Mesenteric fat pad (tissue), 1 donor: Measurements from ENCODE around the gene INSM1. TPM values are rescaled to one million over a fixed set of nuclear protein-coding genes. Genes with fewer than 3 reads are reported as not detected.
"Not testable (repeated sequence)": the region's sequence is repeated elsewhere in the genome, so short reads cannot be mapped to it uniquely, and the experiment has no call there.

ENCODE experiments used
- DNase-seq: peaks from one replicate; pipeline ENCODE4 v3.0.0-alpha.2; 2020; ENCODE audit warnings: low spot score
- long read RNA-seq: library from polyadenylated mRNA; unstranded; transcript quantifications from one replicate; pipeline ENCODE4 v2.0.0, GENCODE V29; 2020
- total RNA-seq: library from RNA; stranded (reverse); fragmentation: NEBNext Ultra II Directional; extraction: Animal tissue kit (Norgen Biotek cat#: 25700); gene quantifications from one replicate; pipeline ENCODE4 v1.2.1, GENCODE V29; 2021
- donor health status: DM: yes; HTN: yes; CAD: no.

INSM1 gene
- total RNA-seq: not detected
- long read RNA-seq: 0 reads

GRCh38 chr20:20367575-20368417 lies at the start of gene INSM1:
Gene INSM1, plus strand, starts transcription at chr20:20368104. Its CDS starts 164 bp downstream, at chr20:20368268.
- no peak for DNase-seq

- DNase-seq: no peak
Observed at GRCh38 chr20:20318365-20319161, 49.3 kb upstream of the INSM1 start.

- DNase-seq: no peak
Observed at GRCh38 chr20:20321134-20321533, 46.8 kb upstream of the INSM1 start.

GRCh38 chr20:20321917-20322316 lies 46.0 kb upstream of the INSM1 start:
- no peak for DNase-seq

- DNase-seq: no peak
Observed at GRCh38 chr20:20322912-20323311, 45.0 kb upstream of the INSM1 start.

- no peak for DNase-seq
Observed at GRCh38 chr20:20327746-20328145, 40.2 kb upstream of the INSM1 start.

GRCh38 chr20:20329564-20329963 lies 38.3 kb upstream of the INSM1 start:
- no peak for DNase-seq

GRCh38 chr20:20331156-20331555 lies 36.7 kb upstream of the INSM1 start:
- no peak for DNase-seq

- no peak for DNase-seq
Observed at GRCh38 chr20:20331817-20332216, 36.1 kb upstream of the INSM1 start.

GRCh38 chr20:20333866-20334265 lies 34.0 kb upstream of the INSM1 start:
- DNase-seq: no peak

GRCh38 chr20:20334489-20334888 lies 33.4 kb upstream of the INSM1 start:
- no peak for DNase-seq

- no peak for DNase-seq
Observed at GRCh38 chr20:20338133-20338730, 29.7 kb upstream of the INSM1 start.

GRCh38 chr20:20340443-20340842 lies 27.5 kb upstream of the INSM1 start:
- DNase-seq: no peak

- DNase-seq: no peak
Observed at GRCh38 chr20:20341371-20341770, 26.5 kb upstream of the INSM1 start.

GRCh38 chr20:20342066-20342465 lies 25.8 kb upstream of the INSM1 start:
- no peak for DNase-seq

- no peak for DNase-seq
Observed at GRCh38 chr20:20343932-20344331, 24.0 kb upstream of the INSM1 start.

- DNase-seq: no peak
Observed at GRCh38 chr20:20344476-20344875, 23.4 kb upstream of the INSM1 start.

GRCh38 chr20:20353576-20353975 lies 14.3 kb upstream of the INSM1 start:
- DNase-seq: no peak

- not testable (repeated sequence) for DNase-seq
Observed at GRCh38 chr20:20355503-20355902, 12.4 kb upstream of the INSM1 start.

GRCh38 chr20:20358801-20359200 lies 9.1 kb upstream of the INSM1 start:
- no peak for DNase-seq

GRCh38 chr20:20359628-20360027 lies 8.3 kb upstream of the INSM1 start:
- DNase-seq: no peak

- no peak for DNase-seq
Observed at GRCh38 chr20:20360464-20360863, 7.4 kb upstream of the INSM1 start.
